ENCODE measurements around the gene RHAG.

RHAG gene

GRCh38 chr6:49558238-49558637 is 78.4 kb downstream of the RHAG start:
- DNase-seq = no peak

GRCh38 chr6:49557177-49557576 is 79.5 kb downstream of the RHAG start:
- DNase-seq = no peak

GRCh38 chr6:49556429-49556837 is 80.2 kb downstream of the RHAG start:
- peak; percentile 73 for DNase-seq

- no peak for DNase-seq
Observed at GRCh38 chr6:49555951-49556350, 80.7 kb downstream of the RHAG start.
